HCT116 (cell line): ENCODE data around the gene DNAJC9. TPM values are rescaled to one million over a fixed set of nuclear protein-coding genes. Genes with fewer than 3 reads are reported as not detected.

Source experiments
- ATAC-seq: fragments of 200-7000 bp; cut with Tn5 transposase; 2 replicates; pipeline ENCODE4 v1.9.1; 2020; ENCODE audit warnings: mild to moderate bottlenecking, moderate library complexity
- BruUV-seq: library from RNA; stranded (reverse); fragments of 400-500 nt; replicated peaks from 2 replicates; lab custom pipeline; 2021; lab: Mats Ljungman, UMichigan
- CTCF ChIA-PET: fragments of 300-600 bp; sonication (Branson Sonifier 250); formaldehyde crosslinking; loops from one replicate; lab custom pipeline; 2021; ENCODE audit warnings: antibody characterized with exemption; lab: Charles Lee
- POLR2A ChIA-PET: fragments of 300-600, 350-600 bp; sonication (Branson Sonifier 250); formaldehyde crosslinking; loops from one replicate; lab custom pipeline; 2021; ENCODE audit warnings: antibody characterized with exemption; lab: Charles Lee
- RAD21 ChIA-PET, 2 experiments: fragments of 300-600 bp; sonication (Branson Sonifier 250); formaldehyde crosslinking; loops; one replicate each; lab custom pipeline; 2023; ENCODE audit warnings: low total read pairs in 2 of 2; ENCODE audit not compliant: uncharacterized antibody in 2 of 2, unreplicated experiment in 2 of 2, low non-redundant PET in 1 of 2; lab: Charles Lee
- DNase-seq: peaks from one replicate; pipeline ENCODE4 v3.0.0-alpha.2; 2010; ENCODE audit warnings: low read depth, low spot score
- H2AFZ ChIP-seq: fragments of 200-600 bp; shearing (Covaris generic), sonication (generic); 2 replicates; pipeline ENCODE4 v1.6.1; 2017; ENCODE audit warnings: low read depth, mixed run types, mixed read lengths, antibody characterized with exemption, low read length; ENCODE audit not compliant: poor library complexity, severe bottlenecking
- H3K27ac ChIP-seq: 2 replicates; pipeline ENCODE4 v1.5.1; 2012; ENCODE audit warnings: low read depth, low read length
- H3K27me3 ChIP-seq: fragments of 200-600 bp; sonication (generic); 2 replicates; pipeline ENCODE4 v1.6.1; 2016; ENCODE audit warnings: mixed run types, low read length, mixed read lengths; ENCODE audit not compliant: insufficient read depth
- H3K36me3 ChIP-seq, 2 experiments: fragments of 200-500 bp in 1 of 2; fragments of 200-600 bp in 1 of 2; sonication (Bioruptor generic) in 1 of 2; sonication (generic) in 1 of 2; 2 replicates each; pipeline versions ENCODE4 v1.5.1 to v1.6.1; 2014 to 2016; ENCODE audit warnings: low read length in 2 of 2, inconsistent platforms in 1 of 2, mixed read lengths in 1 of 2, mixed run types in 1 of 2; ENCODE audit not compliant: insufficient read depth in 2 of 2, control insufficient read depth in 1 of 2
- H3K4me1 ChIP-seq, 2 experiments: fragments of 200-600 bp in 1 of 2; sonication (generic) in 1 of 2; 2 replicates each; pipeline versions ENCODE4 v1.5.1 to v1.6.1; 2012 to 2017; ENCODE audit warnings: low read length in 2 of 2, inconsistent platforms in 1 of 2, mild to moderate bottlenecking in 1 of 2, mixed read lengths in 1 of 2, mixed run types in 1 of 2, moderate library complexity in 1 of 2; ENCODE audit not compliant: insufficient read depth in 2 of 2, control insufficient read depth in 1 of 2
- H3K4me2 ChIP-seq: fragments of 200-600 bp; sonication (generic); 2 replicates; pipeline ENCODE4 v1.6.1; 2017; ENCODE audit warnings: mixed run types, low read length, mixed read lengths
- H3K4me3 ChIP-seq, 2 experiments: fragments of 200-600 bp in 1 of 2; sonication (generic) in 1 of 2; replicated peaks in 1 of 2; 2 replicates each; pipeline ENCODE4 v1.5.1; 2011 to 2016; ENCODE audit warnings: low read length in 2 of 2, control low read depth in 1 of 2, low read depth in 1 of 2, mild to moderate bottlenecking in 1 of 2, mixed read lengths in 1 of 2, mixed run types in 1 of 2
- H3K79me2 ChIP-seq: fragments of 200-600 bp; sonication (generic); 2 replicates; pipeline ENCODE4 v1.6.1; 2017; ENCODE audit warnings: mild to moderate bottlenecking, mixed run types, low read length, moderate library complexity, mixed read lengths; ENCODE audit not compliant: insufficient read depth
- H3K9ac ChIP-seq: fragments of 200-600 bp; sonication (generic); 2 replicates; pipeline ENCODE4 v1.6.1; 2016; ENCODE audit warnings: low read length, mixed read lengths
- H3K9me2 ChIP-seq: fragments of 200-600 bp; sonication (generic), shearing (Covaris generic); 2 replicates; pipeline ENCODE4 v1.6.1; 2017; ENCODE audit warnings: mixed run types, mild to moderate bottlenecking, moderate library complexity; ENCODE audit not compliant: insufficient read depth
- H3K9me3 ChIP-seq, 2 experiments: fragments of 200-500 bp in 1 of 2; fragments of 200-600 bp in 1 of 2; sonication (Bioruptor generic) in 1 of 2; sonication (generic) in 1 of 2; 2 replicates each; pipeline ENCODE4 v1.6.1; 2014 to 2017; ENCODE audit warnings: low read length in 2 of 2, mixed read lengths in 2 of 2, inconsistent platforms in 1 of 2, low read depth in 1 of 2, mild to moderate bottlenecking in 1 of 2, mixed run types in 1 of 2, moderate library complexity in 1 of 2; ENCODE audit not compliant: control insufficient read depth in 1 of 2, insufficient read depth in 1 of 2
- H4K20me1 ChIP-seq: fragments of 200-600 bp; sonication (generic), shearing (Covaris generic); 2 replicates; pipeline ENCODE4 v1.6.1; 2017; ENCODE audit warnings: mixed run types, mild to moderate bottlenecking, moderate library complexity; ENCODE audit not compliant: insufficient read depth
- ATF3 ChIP-seq: IDR thresholded peaks from 2 replicates; pipeline ENCODE4 v1.6.1; 2012
- ELF1 ChIP-seq: IDR thresholded peaks from 2 replicates; pipeline ENCODE4 v1.6.1; 2012; ENCODE audit warnings: low read depth, borderline replicate concordance
- EZH2phosphoT487 ChIP-seq: fragments of 200-600 bp; IDR thresholded peaks from 2 replicates; pipeline ENCODE4 v1.6.1; 2018; ENCODE audit warnings: antibody characterized with exemption, borderline replicate concordance
- FOSL1 ChIP-seq: IDR thresholded peaks from 2 replicates; pipeline ENCODE4 v1.6.1; 2012; ENCODE audit warnings: low read depth
- JUND ChIP-seq: IDR thresholded peaks from 2 replicates; pipeline ENCODE4 v1.6.1; 2012
- POLR2AphosphoS5 ChIP-seq: IDR thresholded peaks from 2 replicates; pipeline ENCODE4 v1.6.1; 2011; ENCODE audit warnings: mild to moderate bottlenecking, low read depth, low read length, moderate library complexity
- REST ChIP-seq: IDR thresholded peaks from 2 replicates; pipeline ENCODE4 v1.6.1; 2012; ENCODE audit warnings: low read depth
- SP1 ChIP-seq: IDR thresholded peaks from 2 replicates; pipeline ENCODE4 v1.6.1; 2012; ENCODE audit warnings: low read depth
- SRF ChIP-seq: IDR thresholded peaks from 2 replicates; pipeline ENCODE4 v1.6.1; 2012; ENCODE audit warnings: low read depth
- TCF7L2 ChIP-seq: IDR thresholded peaks from 2 replicates; pipeline ENCODE4 v1.7.0; 2011; ENCODE audit warnings: borderline replicate concordance, inconsistent platforms; ENCODE audit not compliant: insufficient read depth, insufficient read length; ENCODE audit errors: extremely low read depth
- ZFX ChIP-seq: fragments of 450-650 bp; IDR thresholded peaks from 2 replicates; pipeline ENCODE4 v1.6.1; 2017
- ZNF274 ChIP-seq: fragments of 200-500 bp; sonication (Bioruptor generic); IDR thresholded peaks from 2 replicates; pipeline ENCODE4 v1.6.1; 2014; ENCODE audit warnings: mild to moderate bottlenecking, low read depth, low read length, inconsistent platforms
- intact Hi-C: fragments of 100-400 bp; cut with micrococcal nuclease; formaldehyde crosslinking; loops from 2 replicates; pipeline ENCODE4 v1.10.0; 2022
- total RNA-seq: library from RNA; stranded (reverse); gene quantifications from one replicate; pipeline ENCODE4 v1.2.1, GENCODE V29; 2021; ENCODE audit not compliant: unreplicated experiment

DNAJC9 gene
- total RNA-seq, 1 experiment from 2014 or later, result 40.3 TPM

- RAD21 ChIA-PET, result no interaction called here
- TF ChIP-seq TCF7L2 (no peak), ELF1 (no peak), POLR2AphosphoS5 (no peak), ZNF274 (no peak), EZH2phosphoT487 (no peak), JUND (no peak)
- TF ChIP-seq, all 23 proteins: peak for 0
- no TSS peak for BruUV-seq
- DNase-seq, result no peak
- ChIA-PET POLR2A (no interaction called here), CTCF (no interaction called here)
- H3K9me3 ChIP-seq, result no peaks in the 10 kb centered on the region
- H3K27me3 ChIP-seq, result no peaks in the 10 kb centered on the region
- H3K4me2 ChIP-seq, result no peak overlapping the region
- no peak overlapping the region for H3K27ac ChIP-seq
- no peak for ATAC-seq
- H3K9ac ChIP-seq, result no peak overlapping the region
- no peaks in the 10 kb centered on the region for H3K9me2 ChIP-seq
- no peak overlapping the region for H3K4me3 ChIP-seq
- no peak overlapping the region for H2AFZ ChIP-seq
- no peaks in the 10 kb centered on the region for H3K4me1 ChIP-seq
- intact Hi-C loops, result no loop called here
- no peaks in the 10 kb centered on the region for H4K20me1 ChIP-seq
- H3K36me3 ChIP-seq, result no peaks in the 10 kb centered on the region
- no peaks in the 10 kb centered on the region for H3K79me2 ChIP-seq
These were observed 37.4 kb downstream of the DNAJC9 start for GRCh38 chr10:73209705-73210104.

GRCh38 chr10:73207883-73208282 lies 39.2 kb downstream of the DNAJC9 start:
- no peaks in the 10 kb centered on the region for H3K36me3 ChIP-seq
- no TSS peak for BruUV-seq
- no peaks in the 10 kb centered on the region for H4K20me1 ChIP-seq
- no peak overlapping the region for H3K27ac ChIP-seq
- H3K4me3 ChIP-seq, result no peak overlapping the region
- no peak overlapping the region for H3K9ac ChIP-seq
- no peaks in the 10 kb centered on the region for H3K27me3 ChIP-seq
- H2AFZ ChIP-seq, result no peak overlapping the region
- intact Hi-C loops, result no loop called here
- ChIA-PET POLR2A (no interaction called here), CTCF (no interaction called here), RAD21 (no interaction called here)
- no peaks in the 10 kb centered on the region for H3K79me2 ChIP-seq
- ATAC-seq (no peak), DNase-seq (no peak)
- no peaks in the 10 kb centered on the region for H3K9me3 ChIP-seq
- no peaks in the 10 kb centered on the region for H3K4me1 ChIP-seq
- TF ChIP-seq ZFX (no peak), EZH2phosphoT487 (no peak), ZNF274 (no peak), SRF (no peak), ELF1 (no peak), JUND (no peak), FOSL1 (no peak), ATF3 (no peak), SP1 (no peak), REST (no peak), TCF7L2 (no peak), POLR2AphosphoS5 (no peak)
- H3K4me2 ChIP-seq, result no peak overlapping the region
- H3K9me2 ChIP-seq, result no peaks in the 10 kb centered on the region
